Measurements from ENCODE around the gene SNAI3. TPM values are rescaled to one million over a fixed set of nuclear protein-coding genes. Genes with fewer than 3 reads are reported as not detected.

SNAI3 gene
- polyA plus RNA-seq, 1 experiment = 0.04 TPM

DNA sequence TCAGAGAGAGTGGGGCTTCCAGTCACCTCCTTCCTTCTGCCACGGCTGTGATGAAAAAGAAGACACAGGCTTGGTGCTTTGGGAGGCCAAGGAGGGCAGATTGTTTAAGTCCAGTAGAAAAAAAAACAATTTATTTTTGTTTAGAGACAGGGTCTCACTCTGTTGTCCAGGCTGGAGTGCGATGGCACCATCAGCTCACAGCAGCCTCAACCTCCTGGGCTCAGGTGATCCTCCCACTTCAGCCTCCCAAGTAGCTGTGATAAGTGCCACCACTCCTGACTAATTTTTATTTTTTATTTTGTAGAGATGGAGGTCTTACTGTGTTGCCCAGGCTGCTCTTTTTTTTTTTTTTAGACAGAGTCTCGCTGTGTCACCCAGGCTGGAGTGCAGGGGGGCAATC, 20.7 kb downstream of the SNAI3 start:
- TF ChIP-seq, protein P1, sequence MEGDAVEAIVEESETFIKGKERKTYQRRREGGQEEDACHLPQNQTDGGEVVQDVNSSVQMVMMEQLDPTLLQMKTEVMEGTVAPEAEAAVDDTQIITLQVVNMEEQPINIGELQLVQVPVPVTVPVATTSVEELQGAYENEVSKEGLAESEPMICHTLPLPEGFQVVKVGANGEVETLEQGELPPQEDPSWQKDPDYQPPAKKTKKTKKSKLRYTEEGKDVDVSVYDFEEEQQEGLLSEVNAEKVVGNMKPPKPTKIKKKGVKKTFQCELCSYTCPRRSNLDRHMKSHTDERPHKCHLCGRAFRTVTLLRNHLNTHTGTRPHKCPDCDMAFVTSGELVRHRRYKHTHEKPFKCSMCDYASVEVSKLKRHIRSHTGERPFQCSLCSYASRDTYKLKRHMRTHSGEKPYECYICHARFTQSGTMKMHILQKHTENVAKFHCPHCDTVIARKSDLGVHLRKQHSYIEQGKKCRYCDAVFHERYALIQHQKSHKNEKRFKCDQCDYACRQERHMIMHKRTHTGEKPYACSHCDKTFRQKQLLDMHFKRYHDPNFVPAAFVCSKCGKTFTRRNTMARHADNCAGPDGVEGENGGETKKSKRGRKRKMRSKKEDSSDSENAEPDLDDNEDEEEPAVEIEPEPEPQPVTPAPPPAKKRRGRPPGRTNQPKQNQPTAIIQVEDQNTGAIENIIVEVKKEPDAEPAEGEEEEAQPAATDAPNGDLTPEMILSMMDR (IDR thresholded peaks at IDR 0.05; ENCODE audit: low read depth, low read length) = no peak
- H3K27me3 ChIP-seq (ENCODE audit: control insufficient read depth, insufficient read depth, low read length) = no peaks in the 10 kb centered on the region
- no peak for DNase-seq (ENCODE audit: low read depth, low spot score)
- no peak overlapping the region for H3K4me3 ChIP-seq (ENCODE audit: low read depth, low read length)
- ChIA-PET CTCF (interaction anchor here (0.7 kb wide), 1 partner anchor 8 kb away, joined by 3 read pairs; no protein-coding TSS in a partner anchor), POLR2A (no interaction called here)
- H3K9me3 ChIP-seq (ENCODE audit: control insufficient read depth, insufficient read depth, low read length) = no peaks in the 10 kb centered on the region; the same call in 1 of the 2 replicates
- no peak overlapping the region for H3K27ac ChIP-seq (ENCODE audit: low read depth, low read length)

DNA sequence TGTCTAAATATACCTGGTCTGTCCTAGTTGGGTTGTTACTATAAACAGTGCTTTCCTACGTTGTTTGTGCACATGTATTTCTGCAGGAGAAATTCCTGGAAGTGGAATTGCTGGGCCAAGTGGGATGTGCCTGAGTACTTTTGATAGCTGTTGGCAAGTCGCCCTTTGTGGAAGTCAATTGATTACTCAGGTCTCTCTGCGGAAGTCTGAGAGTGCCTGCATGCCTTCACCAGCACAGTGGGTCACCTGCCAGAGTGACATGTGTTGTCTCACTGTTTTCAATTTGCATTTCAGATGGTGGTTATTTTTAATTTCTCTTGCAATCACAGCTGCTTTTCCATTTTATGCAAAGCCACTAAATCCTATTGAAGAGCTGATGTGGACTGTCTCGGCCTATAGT, 21.2 kb downstream of the SNAI3 start:
- ChIA-PET CTCF (interaction anchor here (0.7 kb wide), 1 partner anchor 9 kb away, joined by 3 read pairs; no protein-coding TSS in a partner anchor), POLR2A (no interaction called here)
- no peak for DNase-seq (ENCODE audit: low read depth, low spot score)
- TF ChIP-seq, protein P1 (IDR thresholded peaks at IDR 0.05; ENCODE audit: low read depth, low read length) = no peak
- Histone ChIP-seq H3K4me3 (ENCODE audit: low read depth, low read length) (no peak overlapping the region), H3K9me3 (ENCODE audit: control insufficient read depth, insufficient read depth, low read length) (no peaks in the 10 kb centered on the region; the same call in 1 of the 2 replicates), H3K27me3 (ENCODE audit: control insufficient read depth, insufficient read depth, low read length) (no peaks in the 10 kb centered on the region), H3K27ac (ENCODE audit: low read depth, low read length) (no peak overlapping the region)

DNA sequence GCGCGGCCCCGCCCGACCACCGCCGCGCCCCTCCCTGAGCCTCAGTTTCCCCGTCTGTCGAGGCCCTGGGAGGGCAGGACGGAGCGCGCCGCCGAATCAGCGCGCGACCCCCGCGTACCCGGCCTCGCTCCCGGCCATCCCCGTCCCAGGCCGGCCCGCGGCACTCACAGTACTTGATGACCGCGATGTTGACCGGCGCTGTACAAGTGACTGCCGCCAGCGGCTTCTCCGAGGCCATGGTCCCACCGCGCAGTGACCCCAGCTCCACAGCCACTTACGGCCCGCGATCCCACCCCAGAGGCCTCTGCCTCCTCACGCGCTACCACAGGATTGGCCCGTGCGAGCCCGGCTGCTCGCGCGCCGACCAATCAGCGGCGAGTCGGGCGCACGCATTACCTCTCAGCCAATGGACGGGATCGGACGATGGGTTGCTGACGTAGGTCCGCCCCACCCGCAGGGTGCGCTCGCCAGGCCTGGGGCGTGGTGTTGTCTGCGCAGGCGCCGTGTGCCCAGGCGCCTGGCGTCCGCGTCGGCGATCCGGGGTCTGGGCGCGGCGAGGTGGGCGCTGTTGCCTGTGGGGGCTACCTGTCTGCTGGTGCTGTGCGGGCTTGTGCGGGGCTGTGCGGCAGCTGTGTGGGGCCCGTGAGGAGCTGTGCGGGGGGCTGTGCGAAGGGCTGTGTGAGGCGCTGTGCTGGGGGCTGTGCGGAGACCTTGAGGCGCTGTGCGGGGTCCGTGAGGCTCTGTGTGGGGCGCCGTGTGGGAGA, 23.3 kb downstream of the SNAI3 start, which contains the start of gene MVD:
TSS of gene MVD (minus strand) at position 249 of the 764 bp plus-strand sequence. CDS start at position 238, 11 bp downstream.
- CTCF ChIA-PET = interaction anchor here (0.8 to 1.0 kb wide), 2 partner anchors 22 to 75 kb away, joined by 3 to 4 read pairs; no protein-coding TSS in a partner anchor

DNA sequence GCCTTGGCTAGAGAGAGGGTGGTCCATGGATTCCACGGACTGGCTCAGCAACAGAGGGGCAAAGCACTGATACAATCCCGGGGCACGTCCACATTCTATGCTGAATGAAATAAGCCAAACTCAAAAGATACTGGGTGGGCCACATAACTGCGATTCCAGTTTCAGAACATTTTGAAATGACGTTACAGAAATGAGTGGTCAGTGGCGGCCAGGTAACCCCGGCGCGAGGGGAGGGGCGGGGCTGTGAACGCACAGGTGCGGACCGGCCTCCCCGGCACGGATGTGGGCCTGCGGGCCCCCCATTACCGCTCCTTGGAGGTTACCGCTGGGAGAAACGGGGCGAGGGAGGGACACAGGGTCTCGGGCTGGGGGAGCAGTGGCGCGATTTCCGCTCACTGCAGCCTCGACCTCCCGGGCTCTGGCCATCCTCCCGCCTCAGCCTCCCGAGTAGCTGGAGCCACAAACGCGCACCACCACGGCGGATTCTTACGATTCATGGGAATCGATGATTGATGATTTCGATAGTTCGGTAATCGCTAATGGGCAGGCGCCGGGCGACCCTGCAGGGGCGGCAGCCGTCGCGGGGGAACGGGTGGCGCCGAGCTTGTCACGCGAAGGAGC, 24.0 kb downstream of the SNAI3 start:
- Histone ChIP-seq H3K27ac (ENCODE audit: low read depth, low read length) (no peak overlapping the region), H3K27me3 (ENCODE audit: control insufficient read depth, insufficient read depth, low read length) (no peaks in the 10 kb centered on the region), H3K4me3 (ENCODE audit: low read depth, low read length) (peak overlapping the region; percentile 84), H3K9me3 (ENCODE audit: control insufficient read depth, insufficient read depth, low read length) (no peaks in the 10 kb centered on the region; the same call in 1 of the 2 replicates)
- CTCF ChIA-PET = interaction anchor here (1.0 kb wide), 1 partner anchor 75 kb away, joined by 4 read pairs; no protein-coding TSS in a partner anchor
- POLR2A ChIA-PET = interaction anchor here (0.7 to 1.6 kb wide), 4 partner anchors 13 to 92 kb away, joined by 3 to 4 read pairs (median 3); partner anchors contain the start of gene ZC3H18
- DNase-seq (ENCODE audit: low read depth, low spot score) = no peak
- TF ChIP-seq, protein P1 (IDR thresholded peaks at IDR 0.05; ENCODE audit: low read depth, low read length) = no peak

More for the DNA sequence above, 23.3 kb downstream of the SNAI3 start, which contains the start of gene MVD:
- no peaks in the 10 kb centered on the region for H3K27me3 ChIP-seq (ENCODE audit: control insufficient read depth, insufficient read depth, low read length)
- POLR2A ChIA-PET = interaction anchor here (0.6 to 1.6 kb wide), 5 partner anchors 12 to 93 kb away, joined by 3 to 10 read pairs (median 3); partner anchors contain the start of gene ZC3H18
- TF ChIP-seq, protein P1 (IDR thresholded peaks at IDR 0.05; ENCODE audit: low read depth, low read length) = 0 out of 2 replicates have a peak, but pooled peaks have one; percentile 8
- DNase-seq (ENCODE audit: low read depth, low spot score) = peak; percentile 95
- H3K9me3 ChIP-seq (ENCODE audit: control insufficient read depth, insufficient read depth, low read length) = no peaks in the 10 kb centered on the region; the same call in 1 of the 2 replicates
- H3K4me3 ChIP-seq (ENCODE audit: low read depth, low read length) = peak within 1 kb of the TSS; percentile 97
- no peak within 1 kb of the TSS for H3K27ac ChIP-seq (ENCODE audit: low read depth, low read length)
